Natural killer cell (primary cell): Measurements from ENCODE around the gene TPTE. TPM values are rescaled to one million over a fixed set of nuclear protein-coding genes. Genes with fewer than 3 reads are reported as not detected.
A peak's percentile ranks its signal among the peaks of the same experiment; 100 is the strongest.
"Not testable (repeated sequence)": the region's sequence is repeated elsewhere in the genome, so short reads cannot be mapped to it uniquely, and the experiment has no call there.

Source experiments
- ATAC-seq, 3 donors: fragments of 150-1000 bp in 2 of 3; fragments of 200-7000 bp in 1 of 3; cut with Tn5 transposase; 1 replicate in 1 of 3; 2 replicates in 2 of 3; pipeline ENCODE4 v1.10.0; 2021; ENCODE audit warnings: mild to moderate bottlenecking in 2 of 3, moderate library complexity in 2 of 3
- DNase-seq, 2 donors: peaks; one replicate each; pipeline versions ENCODE4 v3.0.0 to v3.0.0-alpha.2; 2013 to 2021; ENCODE audit warnings: mixed read lengths in 1 of 2
- H3K27ac ChIP-seq: one replicate; pipeline ENCODE4 v1.5.1; 2013; ENCODE audit warnings: mild to moderate bottlenecking, low read length
- H3K27me3 ChIP-seq: one replicate; pipeline ENCODE4 v1.6.1; 2013; ENCODE audit warnings: low read length; ENCODE audit not compliant: control insufficient read depth, insufficient read depth
- H3K36me3 ChIP-seq: one replicate; pipeline ENCODE4 v1.6.1; 2013; ENCODE audit warnings: low read length; ENCODE audit not compliant: control insufficient read depth, insufficient read depth
- H3K4me1 ChIP-seq: one replicate; pipeline ENCODE4 v1.6.1; 2013; ENCODE audit warnings: low read length; ENCODE audit not compliant: control insufficient read depth, insufficient read depth
- H3K4me3 ChIP-seq: one replicate; pipeline ENCODE4 v1.5.1; 2013; ENCODE audit warnings: low read length
- H3K9me3 ChIP-seq: one replicate; pipeline ENCODE4 v1.6.1; 2013; ENCODE audit warnings: low read length; ENCODE audit not compliant: control insufficient read depth, insufficient read depth
- H3K27ac Mint-ChIP-seq, 2 donors: one replicate each; pipeline ENCODE4 v1.8.0; 2022; ENCODE audit warnings: mild to moderate bottlenecking in 2 of 2, mixed read lengths in 2 of 2, moderate library complexity in 1 of 2
- H3K27me3 Mint-ChIP-seq, 2 donors: one replicate each; pipeline ENCODE4 v1.8.0; 2022; ENCODE audit warnings: low read depth in 2 of 2, mixed read lengths in 2 of 2
- H3K36me3 Mint-ChIP-seq: one replicate; pipeline ENCODE4 v1.8.0; 2022; ENCODE audit warnings: mixed read lengths
- H3K4me1 Mint-ChIP-seq, 2 donors: one replicate each; pipeline ENCODE4 v1.8.0; 2022; ENCODE audit warnings: mixed read lengths in 2 of 2
- H3K4me3 Mint-ChIP-seq: one replicate; pipeline ENCODE4 v1.8.0; 2022; ENCODE audit warnings: mild to moderate bottlenecking, moderate library complexity, mixed read lengths
- H3K9me3 Mint-ChIP-seq, 2 donors: one replicate each; pipeline ENCODE4 v1.8.0; 2022; ENCODE audit warnings: mixed read lengths in 2 of 2
- WGBS: methylation state at CpG from one replicate; pipeline ENCODE4 v1.1.7; 2013; ENCODE audit warnings: missing lambda C conversion rate; ENCODE audit not compliant: insufficient coverage; 5-methylcytosine and 5-hydroxymethylcytosine counted together
- intact Hi-C: fragments of 100-400 bp; cut with micrococcal nuclease; formaldehyde crosslinking; loops from one replicate; pipeline ENCODE4 v1.14.2; 2022
- total RNA-seq, 4 donors: library from RNA; stranded (reverse); fragments of 120-200 nt in 1 of 4; gene quantifications; one replicate each; pipeline versions ENCODE4 v1.2.3 to v1.2.4, GENCODE V29; 2013 to 2022
- TF ChIP-seq, protein P1 (sequence below): fragments of 200-600 bp; IDR thresholded peaks from one replicate; pipeline ENCODE4 v1.8.0; 2022; ENCODE audit warnings: antibody characterized with exemption

TPTE gene
- total RNA-seq, 3 donors from 2014 or later (not counting 1 experiment from before 2014, with no cell fraction given), result not detected

GRCh38 chr21:10607074-10607473 is 85.7 kb downstream of the TPTE start:
- DNase-seq, H3K4me3 ChIP-seq, H3K27ac ChIP-seq, H3K4me1 Mint-ChIP-seq, H3K27ac Mint-ChIP-seq, H3K36me3 Mint-ChIP-seq, ATAC-seq, H3K27me3 Mint-ChIP-seq, H3K9me3 Mint-ChIP-seq, H3K36me3 ChIP-seq, H3K27me3 ChIP-seq, intact Hi-C loops, H3K4me1 ChIP-seq, H3K4me3 Mint-ChIP-seq: not testable (repeated sequence)
- 72% methylated on average over 6 of the region's 7 CpGs for WGBS
- H3K9me3 ChIP-seq, result peaks cover 14% of the 10 kb centered on the region

GRCh38 chr21:10614285-10614684 is 92.9 kb downstream of the TPTE start:
- H3K27me3 ChIP-seq, H3K4me1 ChIP-seq, H3K36me3 ChIP-seq, H3K27ac ChIP-seq, H3K4me3 Mint-ChIP-seq, intact Hi-C loops, H3K36me3 Mint-ChIP-seq, H3K4me1 Mint-ChIP-seq, H3K9me3 Mint-ChIP-seq, H3K27me3 Mint-ChIP-seq, DNase-seq, H3K4me3 ChIP-seq, H3K27ac Mint-ChIP-seq: not testable (repeated sequence)
- peak in 1 of 3 donors; percentile 21 for ATAC-seq
- 88% methylated on average over 5 of the region's 6 CpGs for WGBS
- H3K9me3 ChIP-seq, result peaks cover 16% of the 10 kb centered on the region

GRCh38 chr21:10616061-10616460 is 94.7 kb downstream of the TPTE start:
- H3K27me3 ChIP-seq, H3K36me3 ChIP-seq, ATAC-seq, H3K4me3 Mint-ChIP-seq, H3K4me3 ChIP-seq, H3K4me1 Mint-ChIP-seq, H3K9me3 Mint-ChIP-seq, DNase-seq, H3K36me3 Mint-ChIP-seq, H3K27ac ChIP-seq, H3K4me1 ChIP-seq, H3K27me3 Mint-ChIP-seq, intact Hi-C loops, H3K27ac Mint-ChIP-seq: not testable (repeated sequence)
- H3K9me3 ChIP-seq, result peaks cover 16% of the 10 kb centered on the region
- 75% methylated on average over 3 of the region's 3 CpGs for WGBS

- WGBS, result 72% methylated on average over 27 of the region's 30 CpGs
- ATAC-seq, result no peak
- H3K36me3 ChIP-seq, result no peaks in the 10 kb centered on the region
- Mint-ChIP-seq H3K4me3 (no peak overlapping the region), H3K27ac (no peak overlapping the region), H3K9me3 (peaks cover 4 to 8% of the 10 kb centered on the region in 2 donors), H3K36me3 (peaks cover 6% of the 10 kb centered on the region), H3K4me1 (no peaks in the 10 kb centered on the region), H3K27me3 (no peaks in the 10 kb centered on the region)
- no peak overlapping the region for H3K27ac ChIP-seq
- no peaks in the 10 kb centered on the region for H3K4me1 ChIP-seq
- no peak for DNase-seq
- TF ChIP-seq, protein P1, sequence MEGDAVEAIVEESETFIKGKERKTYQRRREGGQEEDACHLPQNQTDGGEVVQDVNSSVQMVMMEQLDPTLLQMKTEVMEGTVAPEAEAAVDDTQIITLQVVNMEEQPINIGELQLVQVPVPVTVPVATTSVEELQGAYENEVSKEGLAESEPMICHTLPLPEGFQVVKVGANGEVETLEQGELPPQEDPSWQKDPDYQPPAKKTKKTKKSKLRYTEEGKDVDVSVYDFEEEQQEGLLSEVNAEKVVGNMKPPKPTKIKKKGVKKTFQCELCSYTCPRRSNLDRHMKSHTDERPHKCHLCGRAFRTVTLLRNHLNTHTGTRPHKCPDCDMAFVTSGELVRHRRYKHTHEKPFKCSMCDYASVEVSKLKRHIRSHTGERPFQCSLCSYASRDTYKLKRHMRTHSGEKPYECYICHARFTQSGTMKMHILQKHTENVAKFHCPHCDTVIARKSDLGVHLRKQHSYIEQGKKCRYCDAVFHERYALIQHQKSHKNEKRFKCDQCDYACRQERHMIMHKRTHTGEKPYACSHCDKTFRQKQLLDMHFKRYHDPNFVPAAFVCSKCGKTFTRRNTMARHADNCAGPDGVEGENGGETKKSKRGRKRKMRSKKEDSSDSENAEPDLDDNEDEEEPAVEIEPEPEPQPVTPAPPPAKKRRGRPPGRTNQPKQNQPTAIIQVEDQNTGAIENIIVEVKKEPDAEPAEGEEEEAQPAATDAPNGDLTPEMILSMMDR, result no peak
- H3K4me3 ChIP-seq, result no peak overlapping the region
- H3K9me3 ChIP-seq, result peaks cover 16% of the 10 kb centered on the region
- no peaks in the 10 kb centered on the region for H3K27me3 ChIP-seq
- intact Hi-C loops, result no loop called here
These were observed 95.2 kb downstream of the TPTE start for GRCh38 chr21:10616535-10616934.

DNA sequence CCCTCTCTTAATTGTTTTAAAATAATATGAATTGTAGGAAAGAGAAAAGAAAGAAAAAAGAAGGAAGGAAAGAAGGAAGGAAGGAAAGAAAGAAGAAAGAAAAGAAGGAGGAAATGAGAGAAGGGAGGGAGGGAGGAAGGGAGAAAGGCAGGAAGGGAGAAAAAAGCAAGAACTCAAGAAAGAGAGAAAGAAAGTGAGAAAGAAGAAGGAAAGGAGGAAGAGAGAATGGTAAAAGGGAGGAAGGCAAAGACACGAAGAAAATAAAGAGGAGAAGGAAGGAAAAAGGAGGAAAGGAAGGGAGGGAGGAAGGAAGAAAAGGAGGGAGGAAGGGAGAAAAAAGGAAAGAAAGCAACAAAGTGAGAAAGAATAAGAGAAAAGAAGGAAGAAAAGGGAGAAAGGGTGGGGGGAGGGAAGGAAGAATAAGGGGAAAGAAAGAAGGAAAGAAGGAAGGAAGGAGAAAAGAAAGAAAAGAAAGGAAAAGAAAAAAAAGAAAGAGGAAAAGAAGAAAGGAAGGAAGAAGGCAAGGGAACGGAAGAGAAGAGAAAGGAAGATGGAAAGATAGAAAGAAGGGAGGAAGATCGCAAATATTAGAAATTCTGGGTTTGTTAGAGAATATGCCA is 95.9 kb downstream of the TPTE start:
- H3K4me3 Mint-ChIP-seq, H3K4me1 ChIP-seq, H3K27ac Mint-ChIP-seq, H3K27me3 ChIP-seq, H3K27ac ChIP-seq, intact Hi-C loops, H3K9me3 Mint-ChIP-seq, H3K36me3 Mint-ChIP-seq, ATAC-seq, H3K27me3 Mint-ChIP-seq, H3K4me3 ChIP-seq, H3K36me3 ChIP-seq, DNase-seq, H3K4me1 Mint-ChIP-seq: not testable (repeated sequence)
- peaks cover 15% of the 10 kb centered on the region for H3K9me3 ChIP-seq
- WGBS, result 66% methylated on average over 3 of the region's 3 CpGs
